HL-60 (cell line): ENCODE results near the gene EFHC1.

ENCODE experiments used
- CTCF ChIP-seq: IDR thresholded peaks from one replicate; pipeline ENCODE4 v1.5.1; 2011; ENCODE audit warnings: low read length, control low read depth, inconsistent platforms; ENCODE audit not compliant: insufficient read depth
- REST ChIP-seq: IDR thresholded peaks from 2 replicates; pipeline ENCODE4 v1.6.1; 2012; ENCODE audit warnings: low read depth; ENCODE audit not compliant: insufficient replicate concordance

GRCh38 chr6:52417675-52418111, 2.4 kb upstream of the EFHC1 start:
- TF ChIP-seq REST (no peak), CTCF (no peak)
